HG02884 (cell line): ENCODE measurements around the gene ANKRD63.

ENCODE experiments used
- ATAC-seq: cut with Tn5 transposase; IDR thresholded peaks from one replicate; pipeline ENCODE4 v1.9.1; 2021; ENCODE audit warnings: mild to moderate bottlenecking, moderate library complexity; ENCODE audit not compliant: unreplicated experiment

ANKRD63 gene

GRCh38 chr15:40246496-40247280 lies 36.2 kb downstream of the ANKRD63 start:
- no peak for ATAC-seq

GRCh38 chr15:40245666-40246450 lies 37.0 kb downstream of the ANKRD63 start:
- ATAC-seq, result no peak

- no peak for ATAC-seq
Observed at GRCh38 chr15:40244961-40245523, 37.8 kb downstream of the ANKRD63 start.

- no peak for ATAC-seq
Observed at GRCh38 chr15:40243126-40243810, 39.6 kb downstream of the ANKRD63 start.

- no peak for ATAC-seq
Observed at GRCh38 chr15:40242601-40243000, 40.3 kb downstream of the ANKRD63 start.

- no peak for ATAC-seq
Observed at GRCh38 chr15:40242213-40242599, 40.7 kb downstream of the ANKRD63 start.

GRCh38 chr15:40241269-40242212 lies 41.3 kb downstream of the ANKRD63 start:
- ATAC-seq, result no peak

GRCh38 chr15:40240619-40241221 lies 42.1 kb downstream of the ANKRD63 start:
- ATAC-seq, result no peak

GRCh38 chr15:40239693-40240618 lies 42.9 kb downstream of the ANKRD63 start:
- ATAC-seq, result no peak

- no peak for ATAC-seq
Observed at GRCh38 chr15:40239404-40239692, 43.5 kb downstream of the ANKRD63 start.

- no peak for ATAC-seq
Observed at GRCh38 chr15:40238532-40239403, 44.1 kb downstream of the ANKRD63 start, which contains the start of gene PAK6. Gene PAK6, plus strand, starts transcription at chr15:40239063. Its CDS starts 25,723 bp downstream, at chr15:40264786.

- no peak for ATAC-seq
Observed at GRCh38 chr15:40235201-40235885, 47.5 kb downstream of the ANKRD63 start.

GRCh38 chr15:40234783-40235182 lies 48.1 kb downstream of the ANKRD63 start:
- ATAC-seq, result no peak

- ATAC-seq, result no peak
Observed at GRCh38 chr15:40233727-40234577, 48.9 kb downstream of the ANKRD63 start.

- ATAC-seq, result no peak
Observed at GRCh38 chr15:40232625-40233070, 50.2 kb downstream of the ANKRD63 start.
